HG03097 (cell line): ENCODE data around the gene CREG2.

Source experiments
- ATAC-seq: cut with Tn5 transposase; IDR thresholded peaks from one replicate; pipeline ENCODE4 v1.9.1; 2021; ENCODE audit not compliant: unreplicated experiment, low FRiP score

The CREG2 gene

DNA sequence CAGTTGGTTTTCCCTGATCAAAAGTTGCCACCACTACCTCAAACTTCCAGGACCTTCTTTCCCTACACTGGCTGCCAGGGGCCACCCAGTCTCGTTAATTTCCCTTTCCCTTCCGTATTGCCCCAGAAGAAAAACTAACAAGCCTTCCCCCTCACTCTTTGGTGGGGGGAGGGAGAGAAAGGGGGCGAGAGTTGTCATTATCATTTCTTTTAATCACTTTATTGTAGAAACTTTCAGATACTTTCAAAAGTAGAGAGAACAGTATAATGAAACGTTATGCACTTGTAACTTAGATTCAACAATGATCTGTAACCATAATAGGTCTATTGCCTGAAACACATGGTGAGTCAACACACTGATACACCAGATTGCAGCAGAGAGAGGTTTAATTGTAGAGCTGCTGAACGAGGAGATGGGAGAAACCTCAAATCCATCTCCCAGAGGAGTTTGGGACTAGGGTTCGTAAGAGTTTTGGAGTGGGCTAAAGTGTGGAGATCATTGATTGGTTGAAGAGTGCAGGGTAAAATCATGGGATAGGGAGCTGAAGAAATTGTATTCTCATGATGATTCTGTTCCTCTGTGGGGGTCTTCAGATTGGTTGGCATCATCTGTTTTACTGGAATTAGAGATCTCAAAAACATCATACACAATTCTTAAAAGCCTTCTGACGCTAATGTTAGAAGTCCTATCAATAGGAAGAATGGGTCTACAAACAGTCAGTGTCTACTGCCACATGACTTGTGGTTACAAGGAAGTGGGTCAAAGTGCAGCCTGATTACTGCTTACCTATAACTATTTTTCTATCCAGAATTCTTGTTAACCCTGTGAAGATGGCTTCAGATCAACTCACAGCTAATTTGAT lies 76.2 kb downstream of the CREG2 start:
- ATAC-seq: no peak

DNA sequence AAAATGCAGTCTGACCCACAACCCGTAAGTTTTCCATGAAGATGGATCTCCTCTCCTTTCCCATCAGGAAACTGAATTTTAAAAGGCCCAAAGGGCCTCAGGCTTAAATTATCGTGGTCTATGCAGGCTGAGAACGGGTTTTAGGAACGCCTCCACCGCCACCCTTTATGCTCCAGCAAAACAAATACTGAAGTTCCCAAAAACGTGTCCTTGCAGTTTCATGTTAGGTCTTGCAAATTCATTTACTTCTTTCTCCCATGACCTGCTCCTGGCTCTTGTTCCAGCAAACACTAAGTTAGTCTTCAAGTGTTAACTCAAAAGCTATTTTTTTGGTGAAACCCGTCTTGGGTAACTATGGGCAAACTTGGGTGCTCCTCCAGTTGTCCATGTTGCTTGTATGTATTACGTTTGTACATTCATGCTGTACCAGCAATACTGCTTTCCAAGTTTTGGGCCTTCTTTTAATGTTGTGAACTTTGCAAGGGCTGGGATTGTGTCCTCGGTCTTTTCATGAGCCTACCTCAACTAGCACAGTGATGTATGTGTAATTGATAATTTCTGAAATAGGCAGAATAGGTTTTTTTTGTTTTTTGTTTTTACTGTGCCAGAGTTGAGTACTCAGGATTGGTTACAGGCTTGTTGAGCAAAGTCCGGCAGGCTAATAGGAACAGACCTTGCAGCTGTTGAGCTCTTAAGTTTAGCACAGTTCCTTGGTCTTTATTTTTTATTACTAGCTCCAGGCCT lies 77.0 kb downstream of the CREG2 start:
- no peak for ATAC-seq

DNA sequence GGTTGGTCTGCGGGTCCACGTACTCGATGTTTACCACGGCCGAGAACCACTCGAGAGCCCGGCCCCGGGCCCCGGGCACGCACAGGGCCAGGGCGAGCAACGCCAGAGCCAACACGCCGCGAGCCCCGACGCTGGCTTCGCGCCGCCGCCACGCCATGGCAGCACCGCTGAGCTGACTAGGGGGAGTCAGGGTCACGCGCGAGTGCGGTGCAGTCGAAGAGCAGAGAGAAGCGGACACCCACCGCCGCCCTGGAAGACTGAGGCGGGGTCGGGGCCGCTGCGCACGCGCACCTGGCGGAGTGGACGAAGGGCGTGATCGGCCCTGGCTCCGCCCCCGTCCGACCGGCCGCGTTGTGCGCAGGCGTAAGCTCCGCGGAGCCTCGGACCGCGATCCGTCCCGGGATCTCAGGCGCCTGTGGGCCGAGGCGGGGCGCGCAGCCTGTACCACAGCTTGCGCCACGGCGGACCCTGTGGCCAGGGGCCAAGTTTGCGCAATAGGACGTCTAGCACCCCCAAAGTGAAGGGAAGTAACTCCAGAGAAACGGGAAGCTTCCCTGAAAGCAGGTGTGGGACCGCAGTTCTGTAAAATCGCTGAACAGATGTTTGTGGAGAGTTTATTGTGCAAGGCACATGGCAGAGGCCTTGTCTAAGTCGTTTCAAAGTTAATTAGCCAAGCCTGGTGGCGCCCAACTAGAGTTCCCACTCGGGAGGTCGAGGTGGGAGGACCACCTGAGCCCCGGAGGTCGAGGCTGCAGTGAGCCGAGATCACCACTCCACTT lies 78.7 kb downstream of the CREG2 start, which contains the start of gene RNF149:
TSS of gene RNF149 (minus strand) at position 270 of the 779 bp plus-strand sequence. CDS start at position 157, 113 bp downstream.
- peak; percentile 61 for ATAC-seq

DNA sequence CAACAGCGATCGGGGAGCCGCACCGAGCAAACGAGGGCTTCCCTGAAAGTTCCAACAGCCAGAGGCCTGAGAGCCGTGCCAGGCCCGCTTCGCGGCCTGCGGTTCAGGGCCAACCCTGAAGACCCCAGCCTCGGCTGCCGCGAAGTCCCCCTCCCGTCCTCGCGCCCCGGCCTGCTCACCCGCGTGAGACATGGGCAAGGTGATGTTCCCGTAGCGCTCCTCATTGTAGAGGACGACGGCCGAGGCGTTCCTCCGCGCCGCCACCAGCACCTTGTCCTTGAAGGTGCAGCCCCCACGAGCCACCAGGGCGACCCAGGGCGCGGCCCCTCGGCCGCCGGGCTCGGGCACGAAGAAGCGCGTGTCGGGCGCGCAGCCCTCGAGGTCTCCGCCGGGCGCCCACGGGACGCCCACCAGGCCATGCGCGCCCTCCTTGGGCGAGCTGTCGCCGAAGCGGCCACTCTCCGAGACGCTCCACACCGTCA lies 79.3 kb downstream of the CREG2 start:
- peak; percentile 17 for ATAC-seq

DNA sequence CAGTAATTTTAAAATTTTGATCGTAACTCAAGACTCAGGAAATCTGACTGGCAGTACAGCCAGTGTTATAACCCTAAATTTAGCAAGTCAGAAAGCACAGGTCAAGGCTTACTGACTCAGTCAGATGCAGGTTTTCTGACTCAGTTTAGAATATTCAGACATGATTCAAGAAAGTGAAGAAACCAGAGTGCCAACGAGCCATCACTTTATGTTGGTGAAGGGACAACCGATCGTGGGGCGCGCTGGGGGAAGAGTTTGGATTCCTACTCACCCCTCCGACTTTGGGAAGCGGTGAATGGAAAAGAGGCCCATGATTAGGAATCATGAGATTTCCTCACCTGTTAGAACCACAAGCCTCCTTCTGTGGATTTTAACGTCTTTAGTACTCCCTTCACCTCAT lies 79.8 kb downstream of the CREG2 start:
- ATAC-seq: no peak

DNA sequence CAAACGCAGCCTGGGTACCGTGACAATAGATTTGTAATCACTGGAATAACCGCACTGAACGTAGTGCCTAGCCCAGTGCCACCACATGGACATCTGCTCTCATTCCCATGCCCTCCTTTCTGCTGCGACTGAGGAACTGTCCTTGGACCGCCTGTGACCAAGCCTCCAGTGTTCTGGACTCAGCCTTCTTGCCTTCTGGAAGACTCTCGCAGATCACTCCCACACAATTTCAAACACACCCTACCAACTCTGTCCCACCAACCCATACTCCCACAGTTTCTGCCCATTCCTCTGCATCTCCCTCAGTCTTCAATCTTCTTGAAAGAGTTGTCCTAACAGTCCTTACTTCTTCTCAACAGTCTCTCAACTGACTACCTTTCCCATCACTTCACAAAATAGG lies 80.9 kb downstream of the CREG2 start:
- peak; percentile 0 for ATAC-seq

DNA sequence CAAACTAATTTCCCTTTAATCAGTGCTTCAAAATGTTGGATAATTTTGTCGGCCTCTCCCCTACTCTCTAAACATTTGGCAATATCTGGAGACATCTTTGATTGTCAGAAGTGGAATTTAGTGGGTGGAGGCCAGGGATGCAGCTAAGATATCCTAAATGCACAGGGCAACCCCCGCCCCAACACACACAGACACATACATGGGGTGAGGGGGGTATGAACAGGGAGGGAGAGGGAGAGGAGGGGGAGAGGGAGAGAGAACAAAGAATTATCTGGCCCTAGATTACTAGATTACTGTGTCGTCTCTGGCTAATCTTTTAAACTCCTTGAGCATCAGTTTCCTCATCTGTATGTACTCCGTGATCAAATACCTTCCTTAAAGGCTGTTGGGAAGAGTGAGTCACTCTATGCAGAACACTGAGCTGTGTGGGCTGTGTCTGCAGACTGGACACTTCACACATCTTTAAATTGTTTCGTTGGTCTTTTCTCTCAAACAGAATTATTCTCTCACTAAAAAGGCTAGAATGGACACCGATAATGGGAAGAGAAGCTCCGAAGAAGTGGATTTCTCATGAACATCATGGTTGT lies 81.7 kb downstream of the CREG2 start:
- no peak for ATAC-seq

DNA sequence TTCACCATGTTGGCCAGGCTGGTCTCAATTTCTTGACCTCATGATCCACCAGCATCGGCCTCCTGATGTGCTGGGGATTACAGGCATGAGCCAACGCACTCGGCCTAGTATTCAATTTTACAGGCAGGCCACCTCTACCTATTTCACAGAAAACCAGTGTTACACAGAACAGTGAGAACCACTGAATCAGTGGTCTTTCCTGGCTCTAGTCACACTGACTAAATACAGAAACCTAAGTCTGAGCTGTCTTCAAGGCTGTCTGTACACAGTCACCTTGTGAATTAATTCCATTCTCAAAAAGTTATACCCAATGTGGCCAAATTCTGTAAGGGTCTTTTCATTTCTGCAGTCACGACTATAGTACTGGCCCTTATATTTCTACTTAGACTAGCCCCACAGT lies 82.3 kb downstream of the CREG2 start:
- no peak for ATAC-seq

DNA sequence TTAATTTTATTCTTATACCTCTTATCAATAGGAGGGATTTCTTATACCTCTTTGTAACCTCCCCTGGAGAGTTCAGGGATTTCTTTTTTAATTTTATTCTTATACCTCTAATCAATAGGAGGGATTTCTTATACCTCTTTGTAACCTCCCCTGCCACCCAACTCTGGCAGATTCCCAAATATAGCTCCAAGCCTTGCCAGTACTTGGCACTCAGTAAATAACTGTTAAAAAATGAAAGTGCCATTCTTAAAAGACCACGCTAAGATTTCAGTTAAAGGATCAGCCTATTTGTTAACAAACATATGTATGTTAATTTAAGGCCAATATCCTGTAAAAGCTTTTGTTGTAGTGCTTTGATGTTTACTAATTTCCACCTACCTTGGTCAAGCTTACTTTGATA lies 83.6 kb downstream of the CREG2 start:
- ATAC-seq: no peak

DNA sequence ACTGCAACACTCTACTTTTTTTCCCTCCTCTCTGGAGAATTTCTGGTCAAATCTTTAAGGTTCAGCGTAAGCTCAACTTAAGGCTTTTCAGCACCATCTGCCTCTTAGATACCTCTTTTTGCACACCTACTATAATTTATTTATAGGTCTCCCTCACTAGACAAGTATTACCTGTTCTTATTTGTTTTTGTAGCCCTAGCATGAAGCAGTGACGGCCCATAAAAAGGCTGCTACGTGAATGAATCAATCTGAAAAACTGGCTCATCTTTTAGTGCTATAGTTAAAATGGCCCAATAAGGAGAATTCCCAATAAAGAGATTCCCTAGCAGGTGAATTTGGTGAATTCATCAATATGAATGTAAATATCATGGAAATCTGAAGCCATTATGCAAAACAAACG lies 85.3 kb downstream of the CREG2 start:
- ATAC-seq: no peak

DNA sequence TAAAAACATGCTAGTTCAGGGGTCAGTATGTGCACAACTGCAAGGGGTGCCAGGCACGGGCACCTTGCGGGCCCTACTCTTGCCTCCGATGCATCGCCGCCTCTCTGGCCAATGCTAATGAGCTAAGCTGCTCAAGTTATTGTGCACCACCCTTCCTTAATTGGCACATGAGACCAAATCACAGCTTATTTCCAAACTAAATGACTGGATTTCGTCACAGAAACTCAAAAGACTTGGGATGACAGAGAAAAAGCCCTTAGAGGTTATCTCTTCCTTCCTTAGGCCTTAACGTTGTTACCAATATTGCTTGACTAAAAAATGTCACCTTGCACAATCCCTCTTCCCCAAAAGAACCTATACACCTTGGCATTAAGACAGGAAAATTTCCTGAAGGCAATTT lies 86.5 kb downstream of the CREG2 start:
- ATAC-seq: no peak

DNA sequence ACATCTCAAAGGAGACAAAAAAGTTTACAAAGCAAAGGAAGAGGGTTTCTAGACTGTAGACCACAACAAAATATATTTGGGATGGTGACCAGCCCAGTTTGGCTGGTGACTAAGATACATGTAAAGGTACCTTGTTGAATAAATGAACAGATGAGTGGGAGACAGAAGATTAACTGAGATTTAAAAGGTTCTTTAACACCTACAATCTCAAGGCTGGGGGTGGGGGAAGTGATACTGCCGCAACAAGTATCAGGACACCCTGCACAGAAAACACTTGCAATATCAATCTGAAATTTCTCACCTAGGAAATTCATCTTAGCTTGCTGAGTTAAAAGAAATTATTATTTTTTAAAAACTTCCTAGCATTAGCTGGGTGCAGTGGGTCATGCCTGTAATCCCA lies 87.1 kb downstream of the CREG2 start:
- ATAC-seq: no peak

DNA sequence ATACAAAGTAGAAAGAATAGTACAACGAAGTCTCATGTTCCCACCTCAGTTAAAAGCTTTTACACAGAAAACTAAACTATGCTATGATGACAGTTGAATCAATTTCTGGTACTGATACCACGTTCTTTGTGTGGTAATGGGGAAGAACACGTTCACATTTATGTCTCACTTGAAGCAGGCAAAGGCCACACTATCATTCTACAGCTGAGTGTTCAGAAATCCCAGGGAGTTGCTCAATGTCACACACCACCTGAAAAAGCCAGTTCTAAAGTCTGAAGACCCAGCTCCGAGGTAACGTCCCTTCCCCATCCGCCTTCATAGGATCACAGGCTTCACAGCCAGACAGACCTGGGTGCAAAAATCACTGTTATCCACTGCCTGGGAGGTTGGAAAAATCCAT lies 87.7 kb downstream of the CREG2 start:
- ATAC-seq: no peak

DNA sequence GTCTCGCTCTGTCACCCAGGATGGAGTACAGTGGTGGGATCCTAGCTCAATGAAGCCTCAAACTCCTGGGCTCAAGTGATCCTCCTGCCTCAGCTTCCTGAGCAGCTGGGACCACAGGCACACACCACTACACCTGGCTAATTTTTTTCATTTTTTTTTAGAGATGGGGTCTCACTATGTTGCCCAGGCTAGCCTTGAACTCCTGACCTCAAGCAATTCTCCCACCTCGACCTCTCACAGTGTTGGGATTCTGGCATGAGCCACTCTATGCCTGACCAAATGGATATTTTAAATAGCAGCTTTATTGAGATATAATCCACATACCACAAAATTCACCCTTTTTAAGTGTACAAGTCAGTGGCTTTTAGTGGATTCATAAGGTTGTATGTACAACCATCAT lies 89.9 kb downstream of the CREG2 start:
- ATAC-seq: no peak

DNA sequence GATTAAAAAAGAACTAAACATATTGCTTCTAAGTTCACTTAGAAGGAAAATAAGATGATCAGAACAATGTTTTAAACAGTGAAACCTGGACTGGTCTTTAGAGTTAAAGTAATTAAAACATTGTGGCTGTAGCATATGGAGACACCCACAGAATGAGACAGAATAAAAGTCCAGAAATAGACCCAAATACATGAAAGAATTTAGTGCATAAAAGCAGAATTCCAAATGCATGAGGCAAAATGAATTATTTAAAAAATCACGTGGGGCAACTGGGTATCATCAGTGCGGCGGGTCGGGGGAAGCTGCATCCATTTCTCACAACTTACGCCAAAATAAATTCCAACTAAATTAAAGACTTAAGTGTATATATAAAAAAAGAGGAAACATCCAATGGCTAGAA lies 90.9 kb downstream of the CREG2 start:
- ATAC-seq: no peak

DNA sequence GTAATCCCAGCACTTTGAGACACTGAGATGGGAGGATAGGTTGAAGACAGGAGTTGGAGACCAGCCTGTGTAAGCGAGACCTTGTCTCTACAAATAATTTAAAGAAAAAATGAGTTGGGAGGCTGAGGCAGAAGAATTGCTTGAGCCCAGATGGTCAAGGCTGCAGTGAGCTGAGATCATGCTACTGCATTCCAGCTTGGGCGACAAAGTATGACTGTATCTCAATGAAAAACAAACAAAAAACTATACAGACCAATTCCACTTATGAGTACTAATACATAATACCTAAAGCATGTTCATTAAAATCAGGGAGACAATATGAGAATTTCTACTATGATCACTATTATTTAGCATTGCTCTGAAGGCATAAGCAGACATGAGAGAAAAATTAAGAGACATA lies 91.4 kb downstream of the CREG2 start:
- ATAC-seq: no peak
